GM23338 (cell line): Measurements from ENCODE around the gene DCBLD2. TPM values are rescaled to one million over a fixed set of nuclear protein-coding genes. Genes with fewer than 3 reads are reported as not detected.

ENCODE experiments used
- ATAC-seq: fragments of 200-7000 bp; cut with Tn5 transposase; 3 replicates; pipeline ENCODE4 v1.9.1; 2020
- DNase-seq: peaks from one replicate; pipeline ENCODE4 v3.0.0-alpha.2; 2015; ENCODE audit warnings: low spot score
- H2AFZ ChIP-seq: fragments of 200-600 bp; sonication (generic); 2 replicates; pipeline ENCODE4 v1.8.0; 2016; ENCODE audit warnings: antibody characterized with exemption, mild to moderate bottlenecking, moderate library complexity
- H3F3A ChIP-seq: fragments of 200-600 bp; sonication (generic); replicated peaks from 2 replicates; pipeline ENCODE4 v1.8.0; 2017; ENCODE audit warnings: antibody characterized with exemption, mixed run types, low read depth
- H3K27ac ChIP-seq: fragments of 200-600 bp; sonication (generic); 2 replicates; pipeline ENCODE4 v1.6.1; 2016; ENCODE audit warnings: low read depth
- H3K27me3 ChIP-seq: fragments of 200-600 bp; sonication (generic); 2 replicates; pipeline ENCODE4 v1.8.0; 2016; ENCODE audit warnings: mild to moderate bottlenecking, mixed run types, moderate library complexity; ENCODE audit not compliant: insufficient read depth
- H3K36me3 ChIP-seq: fragments of 200-600 bp; sonication (generic); 2 replicates; pipeline ENCODE4 v1.8.0; 2016; ENCODE audit warnings: mild to moderate bottlenecking; ENCODE audit not compliant: insufficient read depth
- H3K4me1 ChIP-seq: fragments of 200-600 bp; sonication (generic); 2 replicates; pipeline ENCODE4 v1.8.0; 2016; ENCODE audit warnings: mild to moderate bottlenecking, moderate library complexity; ENCODE audit not compliant: insufficient read depth
- H3K4me2 ChIP-seq: fragments of 200-600 bp; sonication (generic); 2 replicates; pipeline ENCODE4 v1.7.1; 2017; ENCODE audit warnings: mixed run types
- H3K4me3 ChIP-seq: fragments of 200-600 bp; sonication (generic); 2 replicates; pipeline ENCODE4 v1.6.1; 2016; ENCODE audit warnings: mixed run types
- H3K79me2 ChIP-seq: fragments of 200-600 bp; sonication (generic); replicated peaks from 2 replicates; pipeline ENCODE4 v1.8.0; 2017; ENCODE audit warnings: mild to moderate bottlenecking; ENCODE audit not compliant: insufficient read depth
- H3K9me2 ChIP-seq: fragments of 200-600 bp; sonication (generic); 2 replicates; pipeline ENCODE4 v1.8.0; 2017; ENCODE audit not compliant: insufficient read depth
- H4K20me1 ChIP-seq: fragments of 200-600 bp; sonication (generic); replicated peaks from 2 replicates; pipeline ENCODE4 v1.8.0; 2017; ENCODE audit warnings: mild to moderate bottlenecking; ENCODE audit not compliant: insufficient read depth
- H3K27ac Mint-ChIP-seq: 2 replicates; pipeline ENCODE4 v1.8.0; 2020; ENCODE audit warnings: inconsistent platforms, mild to moderate bottlenecking, moderate library complexity, mixed read lengths
- H3K27me3 Mint-ChIP-seq: 3 replicates; pipeline ENCODE4 v1.8.0; 2022; ENCODE audit warnings: low read depth, mild to moderate bottlenecking, moderate library complexity, mixed read lengths, inconsistent platforms; ENCODE audit not compliant: insufficient read depth, poor library complexity
- H3K36me3 Mint-ChIP-seq: 3 replicates; pipeline ENCODE4 v1.8.0; 2021; ENCODE audit warnings: low read depth, mild to moderate bottlenecking, inconsistent platforms, moderate library complexity, mixed read lengths
- H3K4me1 Mint-ChIP-seq: 3 replicates; pipeline ENCODE4 v1.8.0; 2020; ENCODE audit warnings: mild to moderate bottlenecking, inconsistent platforms, mixed read lengths
- H3K4me3 Mint-ChIP-seq: 3 replicates; pipeline ENCODE4 v1.8.0; 2021; ENCODE audit warnings: moderate library complexity, mild to moderate bottlenecking, inconsistent platforms, mixed read lengths
- H3K9me3 Mint-ChIP-seq: 3 replicates; pipeline ENCODE4 v1.8.0; 2020; ENCODE audit warnings: moderate library complexity, mild to moderate bottlenecking, inconsistent platforms, mixed read lengths
- CREB1 ChIP-seq: fragments of 250-450 bp; sonication (Bioruptor Pico); IDR thresholded peaks from 2 replicates; pipeline ENCODE4 v1.5.0; 2020; ENCODE audit warnings: low read depth, mild to moderate bottlenecking, moderate library complexity
- CTCF ChIP-seq, 2 experiments: fragments of 200-600 bp in 1 of 2; sonication (generic) in 1 of 2; conservative IDR thresholded peaks; 2 replicates each; pipeline versions ENCODE4 v1.5.1 to v1.6.1; 2016 to 2017; ENCODE audit warnings: antibody characterized with exemption in 2 of 2, low read depth in 2 of 2, mild to moderate bottlenecking in 2 of 2, moderate library complexity in 1 of 2
- ETS1 ChIP-seq: IDR thresholded peaks from 2 replicates; pipeline ENCODE4 v1.6.1; 2016; ENCODE audit warnings: antibody characterized with exemption
- EZH2 ChIP-seq: fragments of 200-600 bp; sonication (generic); IDR thresholded peaks from one replicate; pipeline ENCODE4 v1.8.0; 2017; ENCODE audit warnings: antibody characterized with exemption, mild to moderate bottlenecking, low read depth; ENCODE audit not compliant: unreplicated experiment
- EZH2phosphoT487 ChIP-seq: fragments of 200-600 bp; sonication (generic); IDR thresholded peaks from one replicate; pipeline ENCODE4 v1.8.1; 2018; ENCODE audit warnings: antibody characterized with exemption; ENCODE audit not compliant: unreplicated experiment
- JUNB ChIP-seq: IDR thresholded peaks from one replicate; pipeline ENCODE4 v1.6.1; 2016; ENCODE audit warnings: antibody characterized with exemption; ENCODE audit not compliant: unreplicated experiment
- NANOG ChIP-seq: IDR thresholded peaks from 2 replicates; pipeline ENCODE4 v1.6.1; 2016; ENCODE audit warnings: antibody characterized with exemption, borderline replicate concordance
- POLR2AphosphoS5 ChIP-seq: IDR thresholded peaks from 2 replicates; pipeline ENCODE4 v1.6.1; 2016; ENCODE audit warnings: antibody characterized with exemption, low read depth
- REST ChIP-seq: IDR thresholded peaks from one replicate; pipeline ENCODE4 v1.6.1; 2018; ENCODE audit warnings: antibody characterized with exemption; ENCODE audit not compliant: unreplicated experiment
- STAT1 ChIP-seq: IDR thresholded peaks from one replicate; pipeline ENCODE4 v1.6.1; 2016; ENCODE audit warnings: antibody characterized with exemption; ENCODE audit not compliant: unreplicated experiment
- ZNF114 ChIP-seq: fragments of 250-450 bp; sonication (Bioruptor Pico); IDR thresholded peaks from 2 replicates; pipeline ENCODE4 v1.5.0; 2020; ENCODE audit warnings: mild to moderate bottlenecking, moderate library complexity
- ZNF331 ChIP-seq: fragments of 250-450 bp; sonication (Bioruptor Pico); IDR thresholded peaks from 2 replicates; pipeline ENCODE4 v1.5.0; 2020; ENCODE audit warnings: low read depth, mild to moderate bottlenecking, moderate library complexity
- ZNF462 ChIP-seq: fragments of 250-450 bp; sonication (Bioruptor Pico); IDR thresholded peaks from 2 replicates; pipeline ENCODE4 v1.5.0; 2020; ENCODE audit warnings: mild to moderate bottlenecking, moderate library complexity
- polyA plus RNA-seq: library from polyadenylated mRNA; unstranded; fragments of >200 nt; fragmentation: Nextera tagmentation; extraction: Ambion mirVana; gene quantifications from 2 replicates; pipeline ENCODE4 v1.2.1, GENCODE V29; 2016
- total RNA-seq: library from RNA; depleted of rRNA; stranded (reverse); fragments of >200 nt; shearing (Covaris generic); gene quantifications from 2 replicates; pipeline ENCODE4 v1.2.3, GENCODE V29; 2014

Gene DCBLD2
- total and polyA plus RNA-seq, 2 experiments from 2014 or later = 25.9 to 69.7 TPM

- H3K27ac Mint-ChIP-seq = no peak overlapping the region
- Histone ChIP-seq H3K4me1 (peaks cover 13% of the 10 kb centered on the region), H3K4me3 (no peak overlapping the region), H4K20me1 (no peaks in the 10 kb centered on the region), H3K27ac (no peak overlapping the region), H2AFZ (no peak overlapping the region), H3K79me2 (no peaks in the 10 kb centered on the region), H3K9me2 (no peaks in the 10 kb centered on the region), H3K27me3 (no peaks in the 10 kb centered on the region), H3K36me3 (no peaks in the 10 kb centered on the region), H3F3A (no peaks in the 10 kb centered on the region), H3K4me2 (no peak overlapping the region)
- TF ChIP-seq ZNF331 (CRISPR knock-in tag) (no peak), CREB1 (CRISPR knock-in tag) (no peak), ZNF462 (no peak), REST (no peak), EZH2phosphoT487 (no peak), STAT1 (no peak), ZNF114 (no peak), JUNB (no peak), EZH2 (no peak), NANOG (no peak), CTCF (conservative IDR thresholded peaks at IDR 0.05; ENCODE audit: low read depth in 2 of 2) (no peak), ETS1 (no peak), POLR2AphosphoS5 (no peak)
- H3K4me3 Mint-ChIP-seq = no peak overlapping the region
- DNase-seq = no peak
- H3K9me3 Mint-ChIP-seq = no peaks in the 10 kb centered on the region
- ATAC-seq = no peak
- no peaks in the 10 kb centered on the region for H3K36me3 Mint-ChIP-seq
- H3K4me1 Mint-ChIP-seq = peaks cover 35% of the 10 kb centered on the region
- peaks cover 4% of the 10 kb centered on the region for H3K27me3 Mint-ChIP-seq
Observed at GRCh38 chr3:98765721-98766120, 135.8 kb downstream of the DCBLD2 start.
